Erythroblast (primary cell): ENCODE data around the gene UBE3C.
"Not testable (repeated sequence)": the region's sequence is repeated elsewhere in the genome, so short reads cannot be mapped to it uniquely, and the experiment has no call there.

Experiments used
- DNase-seq, 2 experiments: peaks; one replicate each; lab custom pipeline; 2025; lab: John Stamatoyannopoulos, UW
- GATA1 ChIP-seq: IDR thresholded peaks from 2 replicates; pipeline ENCODE4 v1.6.1; 2011; ENCODE audit warnings: low read depth, mild to moderate bottlenecking, control low read depth, low read length, moderate library complexity
- POLR2A ChIP-seq: IDR thresholded peaks from 2 replicates; pipeline ENCODE4 v1.6.1; 2011; ENCODE audit warnings: mild to moderate bottlenecking, low read length

The UBE3C gene

GRCh38 chr7:157121184-157121715 lies 17.5 kb upstream of the UBE3C start:
- TF ChIP-seq POLR2A (no peak), GATA1 (no peak)
- DNase-seq = no peak

GRCh38 chr7:157122800-157123495 lies 15.8 kb upstream of the UBE3C start:
- no peak for TF ChIP-seq POLR2A
- TF ChIP-seq GATA1 = no peak
- DNase-seq = no peak

GRCh38 chr7:157124690-157125089 lies 14.0 kb upstream of the UBE3C start:
- no peak for DNase-seq
- TF ChIP-seq POLR2A (no peak), GATA1 (no peak)

- TF ChIP-seq GATA1 (no peak), POLR2A (no peak)
- DNase-seq = no peak
Measured at GRCh38 chr7:157125376-157126223, 13.1 kb upstream of the UBE3C start.

- DNase-seq = no peak
- TF ChIP-seq GATA1 (no peak), POLR2A (no peak)
Measured at GRCh38 chr7:157126921-157127320, 11.8 kb upstream of the UBE3C start.

- no peak for DNase-seq
- TF ChIP-seq POLR2A = no peak
- no peak for TF ChIP-seq GATA1
Measured at GRCh38 chr7:157129200-157129599, 9.5 kb upstream of the UBE3C start.

- DNase-seq = no peak
- no peak for TF ChIP-seq GATA1
- no peak for TF ChIP-seq POLR2A
Measured at GRCh38 chr7:157129907-157130460, 8.7 kb upstream of the UBE3C start.

- DNase-seq = not testable (repeated sequence)
Measured at GRCh38 chr7:157130849-157131248, 7.9 kb upstream of the UBE3C start.

GRCh38 chr7:157132796-157133195 lies 5.9 kb upstream of the UBE3C start:
- TF ChIP-seq GATA1 (no peak), POLR2A (no peak)
- DNase-seq = no peak

GRCh38 chr7:157133304-157133703 lies 5.4 kb upstream of the UBE3C start:
- no peak for TF ChIP-seq GATA1
- no peak for TF ChIP-seq POLR2A

GRCh38 chr7:157136372-157136771 lies 2.4 kb upstream of the UBE3C start:
- TF ChIP-seq POLR2A (no peak), GATA1 (no peak)
- DNase-seq = peak; percentile 24 to 40

More at GRCh38 chr7:157133304-157133703, 5.4 kb upstream of the UBE3C start:
- no peak for DNase-seq

GRCh38 chr7:157138101-157138423 lies 664 bp upstream of the UBE3C start:
- DNase-seq = no peak
- no peak for TF ChIP-seq GATA1
- no peak for TF ChIP-seq POLR2A

- TF ChIP-seq GATA1 = no peak
- no peak for TF ChIP-seq POLR2A
- DNase-seq = peak; percentile 84 to 90
Measured at GRCh38 chr7:157139111-157139809, 534 bp downstream of the UBE3C start.
